ENCODE results near the gene ADAMTSL1. TPM values are rescaled to one million over a fixed set of nuclear protein-coding genes. Genes with fewer than 3 reads are reported as not detected.

The ADAMTSL1 gene
- total and polyA plus RNA-seq, 9 donors: 1.2 to 20.0 (median 6.1) TPM

GRCh38 chr9:18819418-18819817, 345.5 kb downstream of the ADAMTSL1 start:
- no peak overlapping the region for H3K4me3 ChIP-seq
- H3K36me3 ChIP-seq: no peaks in the 10 kb centered on the region
- no peak for DNase-seq
- no peaks in the 10 kb centered on the region for H3K27me3 ChIP-seq
- no peak for TF ChIP-seq CTCF (IDR thresholded peaks at IDR 0.05)
- no peak for TF ChIP-seq EP300 (IDR thresholded peaks at IDR 0.05)
- no peak for TF ChIP-seq POLR2A (IDR thresholded peaks at IDR 0.05)
- H3K27ac ChIP-seq: no peak overlapping the region
- H3K4me1 ChIP-seq (ENCODE audit: insufficient read depth): no peaks in the 10 kb centered on the region
- intact Hi-C loops (cut with DNase I): no loop called here
- WGBS, 3 donors: 68 to 86% (median 76%) methylated on average over 3 of the region's 3 CpGs
- no peaks in the 10 kb centered on the region for H3K9me3 ChIP-seq

GRCh38 chr9:18820566-18821095, 346.7 kb downstream of the ADAMTSL1 start:
- Histone ChIP-seq H3K27me3 (no peaks in the 10 kb centered on the region), H3K4me1 (ENCODE audit: insufficient read depth) (peaks cover 4% of the 10 kb centered on the region), H3K27ac (no peak overlapping the region), H3K4me3 (no peak overlapping the region), H3K36me3 (no peaks in the 10 kb centered on the region), H3K9me3 (no peaks in the 10 kb centered on the region)
- intact Hi-C loops (cut with DNase I): no loop called here
- TF ChIP-seq POLR2A (IDR thresholded peaks at IDR 0.05) (no peak), EP300 (IDR thresholded peaks at IDR 0.05) (no peak), CTCF (IDR thresholded peaks at IDR 0.05) (no peak)
- no peak for DNase-seq
- 98 to 99% (median 99%) methylated on average over 3 of the region's 3 CpGs for WGBS, 3 donors

GRCh38 chr9:18821788-18822187, 347.8 kb downstream of the ADAMTSL1 start:
- Histone ChIP-seq H3K4me3 (no peak overlapping the region), H3K4me1 (ENCODE audit: insufficient read depth) (peaks cover 4% of the 10 kb centered on the region), H3K27ac (no peak overlapping the region), H3K27me3 (no peaks in the 10 kb centered on the region), H3K36me3 (no peaks in the 10 kb centered on the region), H3K9me3 (no peaks in the 10 kb centered on the region)
- intact Hi-C loops (cut with DNase I): no loop called here
- no peak for TF ChIP-seq EP300 (IDR thresholded peaks at IDR 0.05)
- no peak for DNase-seq
- WGBS, 3 donors: 69 to 75% (median 72%) methylated on average over 3 of the region's 3 CpGs

GRCh38 chr9:18822850-18823249, 348.9 kb downstream of the ADAMTSL1 start:
- Histone ChIP-seq H3K27me3 (no peaks in the 10 kb centered on the region), H3K4me3 (no peak overlapping the region), H3K4me1 (ENCODE audit: insufficient read depth) (peaks cover 4% of the 10 kb centered on the region), H3K36me3 (no peaks in the 10 kb centered on the region), H3K9me3 (no peaks in the 10 kb centered on the region), H3K27ac (no peak overlapping the region)
- intact Hi-C loops (cut with DNase I): no loop called here
- no peak for TF ChIP-seq CTCF (IDR thresholded peaks at IDR 0.05)
- no peak for TF ChIP-seq EP300 (IDR thresholded peaks at IDR 0.05)
- no peak for TF ChIP-seq POLR2A (IDR thresholded peaks at IDR 0.05)
- 93 to 96% (median 93%) methylated on average over 5 of the region's 5 CpGs for WGBS, 3 donors
- DNase-seq: no peak

GRCh38 chr9:18824095-18824666, 350.2 kb downstream of the ADAMTSL1 start:
- WGBS, 3 donors: 38 to 67% (median 44%) methylated on average over 4 of the region's 4 CpGs
- no peak for DNase-seq
- TF ChIP-seq POLR2A (IDR thresholded peaks at IDR 0.05) (no peak), CTCF (IDR thresholded peaks at IDR 0.05) (no peak), EP300 (IDR thresholded peaks at IDR 0.05) (no peak)
- intact Hi-C loops (cut with DNase I): no loop called here
- peaks cover 4% of the 10 kb centered on the region for H3K4me1 ChIP-seq (ENCODE audit: insufficient read depth)
- no peaks in the 10 kb centered on the region for H3K27me3 ChIP-seq
- H3K9me3 ChIP-seq: no peaks in the 10 kb centered on the region
- H3K4me3 ChIP-seq: no peak overlapping the region
- no peaks in the 10 kb centered on the region for H3K36me3 ChIP-seq
- H3K27ac ChIP-seq: no peak overlapping the region
